Aorta (tissue), 5 donors: ENCODE results near the gene ST7. TPM values are rescaled to one million over a fixed set of nuclear protein-coding genes. Genes with fewer than 3 reads are reported as not detected.
"Not testable (repeated sequence)": the region's sequence is repeated elsewhere in the genome, so short reads cannot be mapped to it uniquely, and the experiment has no call there.

Experiments used
- ATAC-seq: fragments of 200-7000 bp; cut with Tn5 transposase; one replicate; pipeline ENCODE4 v1.9.1; 2022; ENCODE audit warnings: moderate library complexity; ENCODE audit not compliant: low FRiP score
- DNase-seq, 2 donors: peaks; one replicate each; pipeline ENCODE4 v3.0.0-alpha.2; 2020
- H3K27ac ChIP-seq, 2 donors: one replicate each; pipeline ENCODE4 v1.5.1; 2013; ENCODE audit warnings: low read length in 2 of 2, mild to moderate bottlenecking in 2 of 2, moderate library complexity in 2 of 2, control low read depth in 1 of 2, inconsistent platforms in 1 of 2, low read depth in 1 of 2
- H3K27me3 ChIP-seq, 2 donors: one replicate each; pipeline ENCODE4 v1.6.1; 2013; ENCODE audit warnings: control low read depth in 1 of 2, low read length in 1 of 2, mild to moderate bottlenecking in 1 of 2, moderate library complexity in 1 of 2; ENCODE audit not compliant: insufficient read depth in 2 of 2, control insufficient read depth in 1 of 2
- H3K36me3 ChIP-seq, 2 donors: one replicate each; pipeline ENCODE4 v1.6.1; 2013; ENCODE audit warnings: control low read depth in 1 of 2, low read length in 1 of 2, mild to moderate bottlenecking in 1 of 2; ENCODE audit not compliant: insufficient read depth in 2 of 2, control insufficient read depth in 1 of 2
- H3K4me1 ChIP-seq, 2 donors: one replicate each; pipeline ENCODE4 v1.6.1; 2013; ENCODE audit warnings: low read length in 2 of 2, control low read depth in 1 of 2, mild to moderate bottlenecking in 1 of 2, moderate library complexity in 1 of 2; ENCODE audit not compliant: insufficient read depth in 2 of 2, control insufficient read depth in 1 of 2
- H3K4me3 ChIP-seq, 2 donors: one replicate each; pipeline ENCODE4 v1.5.1; 2013; ENCODE audit warnings: low read length in 2 of 2, control low read depth in 1 of 2, mild to moderate bottlenecking in 1 of 2
- H3K9me3 ChIP-seq: one replicate; pipeline ENCODE4 v1.6.1; 2013; ENCODE audit warnings: mild to moderate bottlenecking, low read length; ENCODE audit not compliant: control insufficient read depth
- WGBS, 2 donors: extraction: QIAGEN DNeasy Blood & Tissue Kit; methylation state at CpG; one replicate each; pipeline ENCODE4 v1.1.7; 2013; 5-methylcytosine and 5-hydroxymethylcytosine counted together
- intact Hi-C, 2 donors: fragments of 100-400 bp; cut with DNase I; formaldehyde crosslinking; loops; one replicate each; pipeline versions ENCODE4 v1.14.2 to v1.15.0; 2022
- polyA plus RNA-seq, 2 donors: library from polyadenylated mRNA; stranded (reverse); fragments of 200-250 nt; gene quantifications; one replicate each; pipeline ENCODE4 v1.2.3, GENCODE V29; 2013
- total RNA-seq, 2 donors: library from RNA; stranded (reverse); fragmentation: NEBNext Ultra II Directional; extraction: Animal tissue kit (Norgen Biotek cat#: 25700); gene quantifications; one replicate each; pipeline ENCODE4 v1.2.1, GENCODE V29; 2021
- donor health status: healthy with polysubstance abuse.
- donor health status: Bipolar disorder and iron deficiency.
- donor health status: DM: no; HTN: no; CAD: no.
- donor health status: DM: no; HTN: no; CAD: no.
- donor health status: DM: yes; HTN: yes; CAD: no.

Gene ST7
- total and polyA plus RNA-seq, 4 donors = 24.2 to 35.3 (median 31.9) TPM

GRCh38 chr7:116955340-116955739 is 2.0 kb downstream of the ST7 start:
- intact Hi-C loops = no loop called here
- no peak overlapping the region for H3K27ac ChIP-seq
- H3K27me3 ChIP-seq = no peaks in the 10 kb centered on the region
- H3K4me1 ChIP-seq = peaks cover 2% of the 10 kb centered on the region in 2 donors
- peak overlapping the region in 1 of 2 donors; percentile 99 for H3K4me3 ChIP-seq
- no peaks in the 10 kb centered on the region for H3K36me3 ChIP-seq
- no peaks in the 10 kb centered on the region for H3K9me3 ChIP-seq
- ATAC-seq (no peak), DNase-seq (no peak)

GRCh38 chr7:116955801-116956476 is 2.6 kb downstream of the ST7 start:
- WGBS, 2 donors = 42 to 46% methylated on average over 4 of the region's 4 CpGs
- Histone ChIP-seq H3K4me1 (peaks cover 2% of the 10 kb centered on the region in 2 donors), H3K36me3 (no peaks in the 10 kb centered on the region), H3K27ac (peak overlapping the region; percentile 46 to 93), H3K27me3 (no peaks in the 10 kb centered on the region), H3K9me3 (no peaks in the 10 kb centered on the region), H3K4me3 (no peak overlapping the region)
- intact Hi-C loops = no loop called here
- DNase-seq = no peak
- ATAC-seq = peak; percentile 36

DNA sequence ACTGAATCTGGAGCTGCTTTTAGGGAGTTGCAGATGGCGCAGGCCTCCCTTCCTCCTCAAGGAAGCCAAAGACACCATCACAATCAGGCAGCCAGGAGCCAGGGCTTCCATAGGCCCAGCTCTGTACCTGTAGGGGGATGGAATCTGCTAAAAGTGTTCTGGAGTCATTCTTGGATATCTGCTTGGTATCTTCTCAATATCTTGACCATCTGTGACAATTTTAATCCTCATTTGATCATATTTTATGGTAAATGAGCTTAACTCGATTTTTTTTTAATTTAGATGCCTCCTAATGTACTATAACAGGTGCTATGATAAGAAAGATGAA is 3.1 kb downstream of the ST7 start:
- Histone ChIP-seq H3K36me3 (no peaks in the 10 kb centered on the region), H3K27ac (peak overlapping the region; percentile 46 to 93), H3K4me1 (peaks cover 2% of the 10 kb centered on the region in 2 donors), H3K9me3 (no peaks in the 10 kb centered on the region), H3K27me3 (no peaks in the 10 kb centered on the region), H3K4me3 (no peak overlapping the region)
- no peak for DNase-seq
- no peak for ATAC-seq
- WGBS, 2 donors = 75 to 77% methylated on average over 2 of the region's 2 CpGs
- intact Hi-C loops = no loop called here

DNA sequence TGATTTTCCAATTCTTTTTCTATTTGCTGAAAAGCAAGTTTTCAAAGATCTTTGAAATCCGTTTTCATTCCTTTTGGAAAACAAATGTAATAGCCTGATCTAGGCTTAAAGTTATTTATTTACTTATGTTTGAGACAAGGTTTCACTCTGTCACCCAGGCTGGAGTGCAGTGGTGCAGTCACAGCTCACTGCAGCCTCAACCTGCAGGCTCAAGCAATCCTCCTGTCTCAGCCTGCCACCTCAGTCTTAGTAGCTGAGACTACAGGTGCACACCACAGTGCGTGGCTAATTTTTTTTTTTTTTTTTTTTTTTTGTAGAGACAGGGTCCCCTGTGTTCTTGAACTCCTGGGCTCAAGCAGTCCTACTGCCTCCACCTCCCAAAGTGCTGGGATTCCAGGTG is 4.6 kb downstream of the ST7 start:
- H3K27ac ChIP-seq = no peak overlapping the region
- no peaks in the 10 kb centered on the region for H3K36me3 ChIP-seq
- 63 to 69% methylated on average over 2 of the region's 2 CpGs for WGBS, 2 donors
- DNase-seq = no peak
- no peaks in the 10 kb centered on the region for H3K9me3 ChIP-seq
- H3K27me3 ChIP-seq = no peaks in the 10 kb centered on the region
- no peak overlapping the region for H3K4me3 ChIP-seq
- no peak for ATAC-seq
- H3K4me1 ChIP-seq = peaks cover 2% of the 10 kb centered on the region in 2 donors
- intact Hi-C loops = no loop called here

GRCh38 chr7:116961966-116962673 is 8.8 kb downstream of the ST7 start:
- DNase-seq = not testable (repeated sequence)

GRCh38 chr7:116963234-116963633 is 9.9 kb downstream of the ST7 start:
- Histone ChIP-seq H3K9me3 (no peaks in the 10 kb centered on the region), H3K4me3 (no peak overlapping the region), H3K27ac (no peak overlapping the region), H3K36me3 (no peaks in the 10 kb centered on the region), H3K27me3 (no peaks in the 10 kb centered on the region), H3K4me1 (no peaks in the 10 kb centered on the region)
- ATAC-seq (no peak), DNase-seq (no peak)
- intact Hi-C loops = no loop called here

More at GRCh38 chr7:116961966-116962673, 8.8 kb downstream of the ST7 start:
- WGBS, 2 donors = 93 to 95% methylated on average over 4 of the region's 4 CpGs
- H3K9me3 ChIP-seq, H3K27me3 ChIP-seq, H3K36me3 ChIP-seq, H3K4me1 ChIP-seq, H3K4me3 ChIP-seq, H3K27ac ChIP-seq, intact Hi-C loops, ATAC-seq: not testable (repeated sequence)

- H3K27ac ChIP-seq = no peak overlapping the region
- no peaks in the 10 kb centered on the region for H3K36me3 ChIP-seq
- ATAC-seq (no peak), DNase-seq (no peak)
- no peak overlapping the region for H3K4me3 ChIP-seq
- intact Hi-C loops = no loop called here
- H3K27me3 ChIP-seq = no peaks in the 10 kb centered on the region
- no peaks in the 10 kb centered on the region for H3K9me3 ChIP-seq
- H3K4me1 ChIP-seq = peaks cover 0 to 3% of the 10 kb centered on the region in 2 donors
Measured at GRCh38 chr7:116966601-116967000, 13.3 kb downstream of the ST7 start.

- intact Hi-C loops = no loop called here
- H3K9me3 ChIP-seq = no peaks in the 10 kb centered on the region
- no peaks in the 10 kb centered on the region for H3K27me3 ChIP-seq
- H3K27ac ChIP-seq = no peak overlapping the region
- ATAC-seq = no peak
- peaks cover 0 to 3% of the 10 kb centered on the region in 2 donors for H3K4me1 ChIP-seq
- no peaks in the 10 kb centered on the region for H3K36me3 ChIP-seq
- no peak for DNase-seq
- H3K4me3 ChIP-seq = no peak overlapping the region
- WGBS, 2 donors = 98% methylated on average over 5 of the region's 5 CpGs
Measured at GRCh38 chr7:116967254-116967922, 14.1 kb downstream of the ST7 start.

- no peaks in the 10 kb centered on the region for H3K36me3 ChIP-seq
- DNase-seq (no peak), ATAC-seq (no peak)
- no peak overlapping the region for H3K27ac ChIP-seq
- H3K27me3 ChIP-seq = no peaks in the 10 kb centered on the region
- no peaks in the 10 kb centered on the region for H3K9me3 ChIP-seq
- WGBS, 2 donors = 85 to 93% methylated on average over 1 of the region's 1 CpG
- H3K4me3 ChIP-seq = no peak overlapping the region
- intact Hi-C loops = no loop called here
- peaks cover 0 to 3% of the 10 kb centered on the region in 2 donors for H3K4me1 ChIP-seq
Measured at GRCh38 chr7:116967983-116968382, 14.7 kb downstream of the ST7 start.
